Activated naive CD4-positive, alpha-beta T cell (primary cell): ENCODE results near the gene ALPI.

Experiments used
- DNase-seq, 4 experiments: peaks; one replicate each; lab custom pipeline; 2025; lab: John Stamatoyannopoulos, UW

The ALPI gene

GRCh38 chr2:232485757-232486557 lies 30.0 kb downstream of the ALPI start:
- DNase-seq, result no peak

GRCh38 chr2:232486558-232487384 lies 30.8 kb downstream of the ALPI start:
- no peak for DNase-seq

GRCh38 chr2:232487385-232488096 lies 31.6 kb downstream of the ALPI start, which contains the start of gene ECEL1:
Gene ECEL1 (minus strand): TSS chr2:232487834. CDS start chr2:232486653, 1,181 bp downstream.
- no peak for DNase-seq

- no peak for DNase-seq
Observed at GRCh38 chr2:232488097-232488711, 32.3 kb downstream of the ALPI start.

- DNase-seq, result no peak
Observed at GRCh38 chr2:232488721-232489300, 32.9 kb downstream of the ALPI start.

- DNase-seq, result no peak
Observed at GRCh38 chr2:232489516-232490220, 33.7 kb downstream of the ALPI start.

- no peak for DNase-seq
Observed at GRCh38 chr2:232490221-232491138, 34.5 kb downstream of the ALPI start.

GRCh38 chr2:232491139-232491780 lies 35.3 kb downstream of the ALPI start:
- DNase-seq, result no peak

- no peak for DNase-seq
Observed at GRCh38 chr2:232492236-232492848, 36.4 kb downstream of the ALPI start.

- no peak for DNase-seq
Observed at GRCh38 chr2:232492963-232493700, 37.2 kb downstream of the ALPI start.

- no peak for DNase-seq
Observed at GRCh38 chr2:232493701-232494474, 37.9 kb downstream of the ALPI start.

- no peak for DNase-seq
Observed at GRCh38 chr2:232494542-232494941, 38.6 kb downstream of the ALPI start.

GRCh38 chr2:232495292-232495691 lies 39.3 kb downstream of the ALPI start:
- DNase-seq, result no peak

- DNase-seq, result no peak
Observed at GRCh38 chr2:232496501-232497270, 40.7 kb downstream of the ALPI start.

GRCh38 chr2:232497348-232497747 lies 41.4 kb downstream of the ALPI start:
- no peak for DNase-seq

- DNase-seq, result no peak
Observed at GRCh38 chr2:232498452-232498851, 42.5 kb downstream of the ALPI start.
